GM23248 (cell line): ENCODE results near the gene TBK1.

Source experiments
- EZH2 ChIP-seq: fragments of 200-600 bp; sonication (generic); IDR thresholded peaks from 2 replicates; pipeline ENCODE4 v1.6.1; 2018; ENCODE audit warnings: antibody characterized with exemption, mild to moderate bottlenecking; ENCODE audit not compliant: insufficient read depth, poor library complexity, severe bottlenecking
- EZH2phosphoT487 ChIP-seq: fragments of 200-600 bp; sonication (generic); IDR thresholded peaks from 2 replicates; pipeline ENCODE4 v1.6.1; 2018; ENCODE audit warnings: antibody characterized with exemption, moderate library complexity, mild to moderate bottlenecking, low read depth; ENCODE audit not compliant: insufficient read depth

- no peak for TF ChIP-seq EZH2
- TF ChIP-seq EZH2phosphoT487: no peak
These were observed 48.5 kb downstream of the TBK1 start for GRCh38 chr12:64500394-64500793.
